ENCODE results near the gene DAZL.
"Not testable (repeated sequence)": the region's sequence is repeated elsewhere in the genome, so short reads cannot be mapped to it uniquely, and the experiment has no call there.

DAZL gene, protein sequence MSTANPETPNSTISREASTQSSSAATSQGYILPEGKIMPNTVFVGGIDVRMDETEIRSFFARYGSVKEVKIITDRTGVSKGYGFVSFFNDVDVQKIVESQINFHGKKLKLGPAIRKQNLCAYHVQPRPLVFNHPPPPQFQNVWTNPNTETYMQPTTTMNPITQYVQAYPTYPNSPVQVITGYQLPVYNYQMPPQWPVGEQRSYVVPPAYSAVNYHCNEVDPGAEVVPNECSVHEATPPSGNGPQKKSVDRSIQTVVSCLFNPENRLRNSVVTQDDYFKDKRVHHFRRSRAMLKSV
- 0 to 0.13 (median 0) reads per million in 9 experiments for total RNA-seq

DNA sequence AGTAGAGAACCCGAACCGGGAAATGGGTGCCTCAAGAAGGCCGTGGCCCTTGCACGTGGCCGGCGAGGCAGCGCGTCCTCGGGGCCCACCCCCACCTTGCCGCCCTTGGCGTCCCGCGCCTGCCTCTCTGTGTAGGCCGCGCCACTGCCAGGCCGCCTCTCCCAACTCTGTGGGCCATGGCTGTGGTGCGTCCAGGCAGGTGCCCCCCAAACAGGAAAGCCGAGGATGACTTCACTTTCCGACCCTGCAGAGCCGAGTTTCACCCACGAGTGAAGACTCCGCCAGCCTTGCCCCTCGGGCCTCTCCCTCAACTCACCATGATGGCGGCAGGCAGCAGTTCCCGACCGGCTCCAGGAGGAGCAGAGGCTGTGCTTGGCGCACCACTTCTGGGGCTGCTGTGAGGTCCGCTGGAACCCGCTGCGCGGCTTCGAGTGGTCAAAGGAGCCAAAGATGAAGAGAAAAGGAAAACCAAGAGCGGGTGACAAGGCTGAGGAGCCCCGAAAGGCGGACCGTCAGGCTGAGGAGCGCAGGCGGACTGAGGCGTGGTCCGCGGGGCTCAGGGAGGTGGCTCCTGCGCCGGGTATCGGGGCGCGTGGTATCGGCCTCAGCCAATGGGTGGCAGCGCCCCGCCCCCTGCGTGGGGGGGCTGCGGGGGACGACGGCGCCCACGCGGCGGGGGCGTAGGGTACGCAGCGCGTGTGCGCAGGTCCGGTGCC, at the start of gene DAZL:
DAZL (minus strand) TSS at position 537 of the 716 bp plus-strand sequence; CDS start at position 319, 218 bp downstream.
- ATAC-seq (replicated peaks) (no peak), DNase-seq (no peak)
- Mint-ChIP-seq H3K4me1 (ENCODE audit: low read depth in 2 of 2) (peaks cover 4% of the 10 kb centered on the region in 2 donors), H3K27ac (no peak within 1 kb of the TSS), H3K4me3 (no peak within 1 kb of the TSS), H3K36me3 (ENCODE audit: insufficient read depth) (no peaks in the 10 kb centered on the region), H3K27me3 (peaks cover 0 to 15% of the 10 kb centered on the region in 2 donors), H3K9me3 (no peaks in the 10 kb centered on the region)

- no peak overlapping the region for H3K4me3 Mint-ChIP-seq
- H3K4me1 Mint-ChIP-seq (ENCODE audit: low read depth in 2 of 2) = no peaks in the 10 kb centered on the region
- H3K9me3 Mint-ChIP-seq = no peaks in the 10 kb centered on the region
- ATAC-seq (replicated peaks) (no peak), DNase-seq (no peak)
- no peak overlapping the region for H3K27ac Mint-ChIP-seq
- H3K36me3 Mint-ChIP-seq (ENCODE audit: insufficient read depth) = no peaks in the 10 kb centered on the region
- peaks cover 0 to 8% of the 10 kb centered on the region in 2 donors for H3K27me3 Mint-ChIP-seq
Measured at GRCh38 chr3:16654976-16655375, 49.8 kb upstream of the DAZL start.

DNA sequence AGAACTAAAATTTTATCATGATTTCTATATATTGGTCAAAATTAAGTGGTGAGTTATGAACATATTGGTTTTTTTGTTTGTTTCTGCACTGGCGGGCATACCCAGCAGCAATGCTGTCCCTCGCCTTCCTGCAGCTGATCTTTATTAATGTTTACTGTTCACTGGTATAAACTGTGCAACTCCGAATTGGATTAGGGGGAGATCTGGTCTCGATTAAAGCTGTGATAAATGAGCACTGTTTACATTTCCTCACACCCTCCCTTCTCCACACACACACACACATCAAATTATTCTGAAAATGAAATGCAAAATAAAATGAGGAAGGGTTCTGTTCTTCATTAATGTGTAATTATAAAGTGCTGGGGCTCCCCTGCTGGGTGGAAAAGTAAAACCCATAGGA, 48.5 kb upstream of the DAZL start:
- Mint-ChIP-seq H3K4me3 (no peak overlapping the region), H3K27ac (no peak overlapping the region), H3K36me3 (ENCODE audit: insufficient read depth) (no peaks in the 10 kb centered on the region), H3K27me3 (no peaks in the 10 kb centered on the region), H3K9me3 (no peaks in the 10 kb centered on the region), H3K4me1 (ENCODE audit: low read depth in 2 of 2) (no peaks in the 10 kb centered on the region)
- DNase-seq (no peak), ATAC-seq (replicated peaks) (no peak)

DNA sequence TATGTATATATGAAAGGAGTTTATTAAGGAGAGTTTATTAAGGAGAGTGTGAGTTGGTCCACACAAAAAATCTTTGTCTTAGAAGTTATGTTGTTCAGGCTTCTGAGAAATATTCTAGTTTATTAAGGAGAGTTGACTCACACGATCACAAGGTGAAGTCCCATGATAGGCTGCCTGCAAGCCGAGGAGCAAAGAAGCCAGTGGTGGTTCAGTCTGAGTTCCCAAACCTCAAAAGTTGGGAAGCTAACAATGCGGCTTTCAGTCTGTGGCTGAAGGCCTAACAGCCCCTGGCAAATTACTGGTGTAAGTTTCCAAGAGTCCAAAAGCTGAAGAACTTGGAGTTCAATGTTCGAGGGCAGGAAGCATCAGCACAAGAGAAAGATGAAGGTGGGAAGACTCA, 42.4 kb upstream of the DAZL start:
- Mint-ChIP-seq H3K4me3 (no peak overlapping the region), H3K9me3 (no peaks in the 10 kb centered on the region), H3K27me3 (peaks cover 0 to 9% of the 10 kb centered on the region in 2 donors), H3K36me3 (ENCODE audit: insufficient read depth) (no peaks in the 10 kb centered on the region), H3K4me1 (ENCODE audit: low read depth in 2 of 2) (no peaks in the 10 kb centered on the region), H3K27ac (no peak overlapping the region)
- no peak for DNase-seq
- no peak for ATAC-seq (replicated peaks)

DNA sequence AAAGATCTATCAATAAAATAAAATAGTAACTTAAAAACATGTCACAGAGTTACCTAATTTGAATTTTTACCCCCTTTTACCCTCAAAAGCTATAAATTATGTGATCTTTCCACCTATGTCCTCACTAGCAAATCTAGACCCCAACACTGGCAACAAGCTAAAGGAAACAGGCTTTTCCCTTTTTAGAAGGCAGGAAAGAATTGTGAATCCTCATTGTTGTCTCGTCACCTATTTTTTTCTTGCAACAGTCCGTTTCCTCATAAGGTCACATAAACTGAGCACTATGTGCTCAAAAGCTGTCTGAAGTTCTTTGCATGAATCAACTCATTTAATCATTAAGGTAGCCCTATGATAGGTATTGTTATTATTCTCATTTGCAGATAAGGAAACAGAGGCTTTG, 34.6 kb upstream of the DAZL start:
- DNase-seq = no peak
- no peaks in the 10 kb centered on the region for H3K9me3 Mint-ChIP-seq
- no peak overlapping the region for H3K27ac Mint-ChIP-seq
- H3K27me3 Mint-ChIP-seq = peaks cover 0 to 9% of the 10 kb centered on the region in 2 donors
- no peaks in the 10 kb centered on the region for H3K4me1 Mint-ChIP-seq (ENCODE audit: low read depth in 2 of 2)
- no peak overlapping the region for H3K4me3 Mint-ChIP-seq
- H3K36me3 Mint-ChIP-seq (ENCODE audit: insufficient read depth) = peaks cover 2% of the 10 kb centered on the region
- ATAC-seq (replicated peaks) = no peak

- Mint-ChIP-seq H3K4me1 (ENCODE audit: low read depth in 2 of 2) (no peaks in the 10 kb centered on the region), H3K9me3 (peaks cover 0 to 3% of the 10 kb centered on the region in 2 donors), H3K4me3 (no peak overlapping the region), H3K27me3 (no peaks in the 10 kb centered on the region), H3K27ac (no peak overlapping the region), H3K36me3 (ENCODE audit: insufficient read depth) (peaks cover 2% of the 10 kb centered on the region)
- ATAC-seq (replicated peaks) (no peak), DNase-seq (no peak)
Measured at GRCh38 chr3:16633948-16634347, 28.7 kb upstream of the DAZL start.

DNA sequence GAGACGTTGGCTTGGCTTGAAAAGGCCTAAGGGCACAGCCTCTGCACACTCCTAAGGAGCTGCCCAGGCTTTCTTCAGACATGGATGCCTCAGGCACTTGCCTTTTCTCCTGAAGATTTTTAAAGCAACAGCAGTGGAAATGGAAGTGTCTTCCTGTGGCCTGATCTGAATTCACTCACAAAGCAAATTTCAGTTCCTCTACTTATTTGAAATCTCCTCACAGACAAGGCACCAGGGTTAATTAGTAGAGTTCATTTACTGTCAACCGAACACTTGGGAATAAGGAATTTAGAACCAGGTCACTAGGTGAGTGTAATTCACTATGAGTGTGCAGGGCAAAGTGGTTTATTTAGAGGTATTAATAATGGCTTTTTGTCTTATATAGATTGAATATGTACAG, 27.2 kb upstream of the DAZL start:
- Mint-ChIP-seq H3K4me1 (ENCODE audit: low read depth in 2 of 2) (no peaks in the 10 kb centered on the region), H3K36me3 (ENCODE audit: insufficient read depth) (peaks cover 2% of the 10 kb centered on the region), H3K9me3 (peaks cover 0 to 3% of the 10 kb centered on the region in 2 donors), H3K27me3 (peaks cover 0 to 7% of the 10 kb centered on the region in 2 donors), H3K4me3 (no peak overlapping the region), H3K27ac (no peak overlapping the region)
- DNase-seq = no peak
- ATAC-seq (replicated peaks) = no peak

GRCh38 chr3:16618721-16619120, 13.5 kb upstream of the DAZL start:
- ATAC-seq (replicated peaks) (no peak), DNase-seq (no peak)
- H3K27ac Mint-ChIP-seq = no peak overlapping the region
- H3K36me3 Mint-ChIP-seq (ENCODE audit: insufficient read depth) = no peaks in the 10 kb centered on the region
- H3K4me1 Mint-ChIP-seq (ENCODE audit: low read depth in 2 of 2) = no peaks in the 10 kb centered on the region
- no peak overlapping the region for H3K4me3 Mint-ChIP-seq
- H3K9me3 Mint-ChIP-seq = peaks cover 0 to 7% of the 10 kb centered on the region in 2 donors
- peaks cover 0 to 5% of the 10 kb centered on the region in 2 donors for H3K27me3 Mint-ChIP-seq

DNA sequence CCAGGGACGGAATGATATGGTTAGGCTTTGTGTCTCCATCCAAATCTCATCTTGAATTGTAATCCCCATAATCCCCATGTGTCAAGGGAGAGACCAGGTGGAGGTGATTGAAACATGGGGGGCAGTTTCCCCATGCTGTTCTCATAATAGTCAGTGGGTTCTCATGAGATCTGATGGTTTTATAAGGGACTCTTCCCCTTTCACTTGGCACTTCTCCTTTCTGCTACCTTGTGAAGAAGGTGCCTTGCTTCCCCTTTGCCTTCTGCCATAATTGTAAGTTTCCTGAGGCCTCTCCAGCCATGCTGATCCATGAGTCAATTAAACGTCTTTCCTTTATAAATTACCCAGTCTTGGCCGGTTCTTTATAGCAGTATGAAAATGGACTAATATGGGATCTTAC, 11.9 kb upstream of the DAZL start:
- H3K9me3 Mint-ChIP-seq; H3K27ac Mint-ChIP-seq; H3K4me1 Mint-ChIP-seq (ENCODE audit: low read depth in 2 of 2); H3K36me3 Mint-ChIP-seq (ENCODE audit: insufficient read depth); DNase-seq; H3K4me3 Mint-ChIP-seq; ATAC-seq (replicated peaks); H3K27me3 Mint-ChIP-seq: not testable (repeated sequence)

GRCh38 chr3:16616083-16616482, 10.9 kb upstream of the DAZL start:
- peaks cover 0 to 7% of the 10 kb centered on the region in 2 donors for H3K9me3 Mint-ChIP-seq
- no peak for DNase-seq
- ATAC-seq (replicated peaks) = no peak
- no peak overlapping the region for H3K27ac Mint-ChIP-seq
- H3K4me3 Mint-ChIP-seq = no peak overlapping the region
- no peaks in the 10 kb centered on the region for H3K36me3 Mint-ChIP-seq (ENCODE audit: insufficient read depth)
- no peaks in the 10 kb centered on the region for H3K4me1 Mint-ChIP-seq (ENCODE audit: low read depth in 2 of 2)
- H3K27me3 Mint-ChIP-seq = peaks cover 0 to 13% of the 10 kb centered on the region in 2 donors

DNA sequence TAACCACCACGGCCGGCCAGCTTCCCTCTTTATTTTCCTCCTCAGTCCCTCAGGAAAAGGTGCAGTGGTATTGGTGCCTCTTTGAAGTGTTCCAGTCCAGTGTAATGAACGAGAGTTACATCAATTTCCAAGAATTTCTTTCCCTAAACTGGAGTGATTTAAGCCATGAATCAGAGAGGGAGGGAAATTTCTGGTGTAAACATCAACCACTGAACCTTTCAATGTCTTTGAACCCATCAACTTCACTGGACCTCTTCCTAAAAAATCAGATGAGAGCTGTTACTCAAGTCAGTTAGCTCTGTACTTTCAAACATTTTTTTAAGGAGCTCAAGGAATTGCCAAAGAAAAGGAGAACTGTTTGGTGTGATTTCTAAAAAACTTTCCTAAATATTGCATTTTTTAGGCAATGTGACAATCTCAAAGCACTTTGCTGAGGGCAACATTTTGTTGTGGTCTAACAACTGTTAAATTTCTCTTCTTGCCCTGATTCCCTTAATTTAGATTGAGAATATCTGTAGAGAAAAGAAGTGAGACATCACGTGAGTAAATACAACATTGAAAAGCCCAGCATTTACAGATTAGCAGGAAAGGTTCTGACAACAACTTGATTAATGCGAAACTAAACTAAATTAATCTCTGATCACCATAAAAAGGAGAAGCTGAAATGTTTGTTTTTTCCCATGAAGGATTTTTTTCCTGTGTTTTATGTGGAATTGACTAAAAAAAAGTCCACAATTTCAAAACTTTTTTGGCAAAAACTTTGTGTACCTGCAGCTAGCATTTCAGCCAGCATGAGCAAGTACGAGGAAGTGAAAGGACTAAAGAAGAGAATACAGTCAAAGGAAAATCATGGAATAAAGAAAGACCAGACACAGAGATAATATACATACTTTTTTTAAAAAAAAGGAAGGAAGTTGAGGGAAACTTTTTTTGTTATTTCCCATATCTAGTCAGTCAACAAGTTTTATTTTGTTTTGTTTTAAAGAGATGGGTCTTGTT, 9.1 kb upstream of the DAZL start:
- H3K27me3 Mint-ChIP-seq = peaks cover 0 to 13% of the 10 kb centered on the region in 2 donors
- ATAC-seq (replicated peaks) (no peak), DNase-seq (no peak)
- H3K9me3 Mint-ChIP-seq = peaks cover 0 to 7% of the 10 kb centered on the region in 2 donors
- H3K27ac Mint-ChIP-seq = no peak overlapping the region
- H3K36me3 Mint-ChIP-seq (ENCODE audit: insufficient read depth) = no peaks in the 10 kb centered on the region
- H3K4me1 Mint-ChIP-seq (ENCODE audit: low read depth in 2 of 2) = no peaks in the 10 kb centered on the region
- no peak overlapping the region for H3K4me3 Mint-ChIP-seq

DNA sequence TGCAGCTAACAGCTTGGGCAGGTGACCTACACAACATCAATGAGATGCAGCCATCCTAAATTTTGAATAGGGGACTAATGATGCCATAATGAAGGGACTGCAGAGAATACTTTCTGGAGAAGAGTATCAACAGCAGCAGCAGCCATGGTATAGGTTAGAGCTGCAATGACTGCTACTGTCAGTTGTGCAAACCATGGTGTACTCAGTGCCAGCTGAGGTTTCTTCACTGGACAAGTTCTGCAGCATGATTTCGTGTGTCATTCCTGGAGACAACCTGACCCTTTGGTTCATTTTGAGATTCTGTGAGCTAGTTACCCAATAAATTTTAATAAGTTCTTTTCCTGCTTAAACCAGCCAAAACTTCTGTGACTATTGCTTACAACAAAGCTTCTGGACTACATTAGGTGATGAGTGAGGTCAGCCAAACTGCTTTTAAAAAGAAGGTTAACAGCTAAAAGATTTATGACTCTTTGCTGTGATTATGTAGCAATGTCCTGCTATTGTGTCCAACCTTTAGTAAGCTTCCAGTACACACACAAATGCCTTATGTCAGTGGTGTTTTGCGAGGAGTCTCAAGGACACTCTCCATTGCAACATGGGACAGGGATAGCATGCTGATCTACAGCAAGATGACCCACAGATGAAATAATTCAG, 4.8 kb upstream of the DAZL start:
- DNase-seq (no peak), ATAC-seq (replicated peaks) (no peak)
- H3K27ac Mint-ChIP-seq = no peak overlapping the region
- H3K9me3 Mint-ChIP-seq = no peaks in the 10 kb centered on the region
- no peaks in the 10 kb centered on the region for H3K4me1 Mint-ChIP-seq (ENCODE audit: low read depth in 2 of 2)
- no peaks in the 10 kb centered on the region for H3K36me3 Mint-ChIP-seq (ENCODE audit: insufficient read depth)
- H3K27me3 Mint-ChIP-seq = peaks cover 5 to 13% of the 10 kb centered on the region in 2 donors
- no peak overlapping the region for H3K4me3 Mint-ChIP-seq

DNA sequence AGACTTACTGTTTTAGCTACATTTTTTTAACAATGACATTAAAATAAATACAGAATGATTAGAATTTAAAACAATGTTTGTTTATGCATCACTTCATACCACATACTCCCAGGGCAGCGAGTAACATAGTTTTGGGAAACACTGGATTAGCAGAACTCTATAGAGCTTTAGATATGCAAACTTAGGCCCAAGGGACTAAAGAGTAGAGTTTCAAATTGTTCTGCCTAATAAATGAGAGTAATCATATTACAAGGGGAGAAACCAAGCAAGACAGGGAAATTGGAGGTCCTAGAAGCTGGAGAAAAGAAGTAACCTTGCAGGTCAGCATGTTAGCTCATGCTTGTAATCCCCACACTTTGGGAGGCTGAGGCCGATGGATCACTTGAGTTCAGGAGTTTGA, 3.6 kb upstream of the DAZL start:
- ATAC-seq (replicated peaks) = no peak
- Mint-ChIP-seq H3K4me3 (no peak overlapping the region), H3K4me1 (ENCODE audit: low read depth in 2 of 2) (no peaks in the 10 kb centered on the region), H3K36me3 (ENCODE audit: insufficient read depth) (no peaks in the 10 kb centered on the region), H3K9me3 (no peaks in the 10 kb centered on the region), H3K27ac (no peak overlapping the region), H3K27me3 (peaks cover 5 to 10% of the 10 kb centered on the region in 2 donors)
- no peak for DNase-seq

Measured in effector memory CD8-positive, alpha-beta T cell (primary cell).